GM19025 (cell line): Measurements from ENCODE around the gene ANAPC10.
"Not testable (repeated sequence)": the region's sequence is repeated elsewhere in the genome, so short reads cannot be mapped to it uniquely, and the experiment has no call there.

Experiments used
- ATAC-seq: cut with Tn5 transposase; IDR thresholded peaks from one replicate; pipeline ENCODE4 v1.9.1; 2021; ENCODE audit warnings: mild to moderate bottlenecking, low read depth, moderate library complexity; ENCODE audit not compliant: unreplicated experiment

ANAPC10 gene

GRCh38 chr4:145097821-145098674 is at the start of gene ANAPC10, which contains the start of gene ABCE1:
Gene ANAPC10, minus strand, starts transcription at chr4:145098196. Its CDS starts 2,097 bp downstream, at chr4:145096099.
Gene ABCE1, plus strand, starts transcription at chr4:145098311. Its CDS starts 6,102 bp downstream, at chr4:145104413.
- ATAC-seq: peak; percentile 75

- ATAC-seq: not testable (repeated sequence)
Measured at GRCh38 chr4:145136219-145136618, 38.2 kb upstream of the ANAPC10 start.

- peak; percentile 70 for ATAC-seq
Measured at GRCh38 chr4:145132511-145133098, 34.6 kb upstream of the ANAPC10 start.

GRCh38 chr4:145131848-145132247 is 33.9 kb upstream of the ANAPC10 start:
- no peak for ATAC-seq

- ATAC-seq: no peak
Measured at GRCh38 chr4:145130788-145131399, 32.9 kb upstream of the ANAPC10 start.

- no peak for ATAC-seq
Measured at GRCh38 chr4:145130130-145130529, 32.1 kb upstream of the ANAPC10 start.

GRCh38 chr4:145125396-145125795 is 27.4 kb upstream of the ANAPC10 start:
- ATAC-seq: no peak

GRCh38 chr4:145108128-145108527 is 10.1 kb upstream of the ANAPC10 start:
- no peak for ATAC-seq

- ATAC-seq: no peak
Measured at GRCh38 chr4:145107126-145107525, 9.1 kb upstream of the ANAPC10 start.

- ATAC-seq: no peak
Measured at GRCh38 chr4:145103496-145103895, 5.5 kb upstream of the ANAPC10 start.

- no peak for ATAC-seq
Measured at GRCh38 chr4:145102619-145103018, 4.6 kb upstream of the ANAPC10 start.

GRCh38 chr4:145101091-145101490 is 3.1 kb upstream of the ANAPC10 start:
- ATAC-seq: no peak

GRCh38 chr4:145099653-145100052 is 1.7 kb upstream of the ANAPC10 start:
- ATAC-seq: no peak

- peak; percentile 18 for ATAC-seq
Measured at GRCh38 chr4:145098675-145099037, 660 bp upstream of the ANAPC10 start.

GRCh38 chr4:145097331-145097820 is 620 bp downstream of the ANAPC10 start:
- peak; percentile 1 for ATAC-seq

- ATAC-seq: no peak
Measured at GRCh38 chr4:145093638-145094037, 4.4 kb downstream of the ANAPC10 start.

- no peak for ATAC-seq
Measured at GRCh38 chr4:145090380-145090779, 7.6 kb downstream of the ANAPC10 start.

GRCh38 chr4:145083891-145084605 is 13.9 kb downstream of the ANAPC10 start:
- ATAC-seq: no peak

- ATAC-seq: no peak
Measured at GRCh38 chr4:145081756-145082155, 16.2 kb downstream of the ANAPC10 start.

- no peak for ATAC-seq
Measured at GRCh38 chr4:145076469-145076855, 21.5 kb downstream of the ANAPC10 start.
